C4-2B (cell line): ENCODE measurements around the gene VAV3.

ENCODE experiments used
- CTCF ChIP-seq: fragments of 450-650 bp; conservative IDR thresholded peaks from 2 replicates; pipeline ENCODE4 v1.5.1; 2017; ENCODE audit warnings: mild to moderate bottlenecking
- ZFX ChIP-seq: fragments of 450-650 bp; IDR thresholded peaks from 2 replicates; pipeline ENCODE4 v1.6.1; 2017

GRCh38 chr1:107525145-107525544 is 439.8 kb downstream of the VAV3 start:
- TF ChIP-seq CTCF (no peak), ZFX (no peak)
